ENCODE data around the gene UXT.
A peak's percentile ranks its signal among the peaks of the same experiment; 100 is the strongest.
"Not testable (repeated sequence)": the region's sequence is repeated elsewhere in the genome, so short reads cannot be mapped to it uniquely, and the experiment has no call there.

UXT gene, protein sequence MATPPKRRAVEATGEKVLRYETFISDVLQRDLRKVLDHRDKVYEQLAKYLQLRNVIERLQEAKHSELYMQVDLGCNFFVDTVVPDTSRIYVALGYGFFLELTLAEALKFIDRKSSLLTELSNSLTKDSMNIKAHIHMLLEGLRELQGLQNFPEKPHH

DNA sequence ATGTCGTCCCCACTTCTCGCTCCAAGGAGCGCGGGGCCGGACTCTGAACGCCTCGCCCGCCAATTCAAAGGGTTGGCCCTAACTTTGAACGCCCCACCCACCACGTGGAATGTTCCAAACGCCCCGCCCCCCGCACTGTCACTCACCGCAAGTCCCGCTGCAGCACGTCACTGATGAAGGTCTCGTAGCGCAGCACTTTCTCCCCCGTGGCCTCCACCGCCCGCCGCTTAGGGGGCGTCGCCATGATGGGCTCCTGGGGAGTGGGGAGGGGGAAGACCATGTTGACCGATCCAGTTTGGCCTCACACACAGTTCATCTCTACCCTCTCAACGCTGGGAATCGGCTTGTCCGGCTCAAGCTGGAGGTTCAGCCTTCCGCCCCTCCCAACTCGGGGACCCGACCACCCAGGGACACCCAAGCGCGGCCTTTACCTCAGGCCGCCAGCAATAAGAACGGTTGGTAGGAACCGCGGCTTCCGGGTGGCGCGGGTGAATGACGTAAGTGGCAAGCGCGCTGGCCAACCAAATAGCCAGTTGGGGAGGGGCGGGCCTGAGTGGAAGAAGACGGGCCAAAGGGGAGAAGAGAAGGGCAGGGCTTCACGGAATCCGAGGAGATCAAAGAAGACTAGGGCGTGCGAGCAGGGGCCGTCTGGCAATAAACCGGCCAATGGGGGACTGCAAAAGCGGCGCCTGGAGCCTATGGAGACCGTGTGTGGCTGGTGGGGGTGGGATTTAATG, at the start of gene UXT:
Gene UXT (minus strand): TSS at position 497 of the 737 bp plus-strand sequence. CDS start 253 bp downstream, at position 244.
- DNase-seq: peak; percentile 85 to 89

DNA sequence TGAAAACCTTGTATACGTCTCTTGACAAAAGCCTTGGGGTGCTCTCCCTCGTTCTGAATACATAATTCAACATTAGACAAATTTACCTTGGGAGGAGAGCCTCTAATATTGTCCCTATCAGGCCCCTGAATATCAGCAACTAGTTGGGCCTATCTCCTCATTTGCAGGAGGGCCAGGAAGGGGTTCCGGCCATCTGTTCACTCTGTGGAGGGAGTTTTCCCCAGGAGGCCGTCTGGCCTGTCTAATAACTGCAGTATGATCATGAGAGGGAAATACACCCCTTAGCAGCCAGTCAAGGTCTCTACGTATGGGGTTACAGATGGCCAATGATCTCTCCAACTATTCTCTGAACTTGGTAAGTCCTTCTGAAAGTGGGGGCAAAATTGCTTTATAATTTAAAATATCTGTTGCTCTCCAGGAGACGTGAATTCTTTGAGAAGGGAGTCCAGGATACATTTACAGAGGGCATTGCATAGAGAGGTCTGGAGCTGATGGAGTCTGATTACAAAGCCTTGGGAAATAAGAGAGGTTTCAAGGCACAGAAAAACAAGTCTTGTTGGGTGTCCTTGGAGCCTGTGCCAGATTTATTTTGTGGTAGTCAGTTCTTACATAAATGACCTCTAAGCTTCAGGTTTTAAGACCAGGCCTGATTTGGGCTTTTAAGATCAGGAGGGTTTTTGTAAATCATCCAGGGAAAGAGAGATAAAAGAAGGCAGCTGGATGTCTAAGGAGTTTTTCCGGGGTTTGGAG, 48.2 kb upstream of the UXT start:
- DNase-seq: no peak

DNA sequence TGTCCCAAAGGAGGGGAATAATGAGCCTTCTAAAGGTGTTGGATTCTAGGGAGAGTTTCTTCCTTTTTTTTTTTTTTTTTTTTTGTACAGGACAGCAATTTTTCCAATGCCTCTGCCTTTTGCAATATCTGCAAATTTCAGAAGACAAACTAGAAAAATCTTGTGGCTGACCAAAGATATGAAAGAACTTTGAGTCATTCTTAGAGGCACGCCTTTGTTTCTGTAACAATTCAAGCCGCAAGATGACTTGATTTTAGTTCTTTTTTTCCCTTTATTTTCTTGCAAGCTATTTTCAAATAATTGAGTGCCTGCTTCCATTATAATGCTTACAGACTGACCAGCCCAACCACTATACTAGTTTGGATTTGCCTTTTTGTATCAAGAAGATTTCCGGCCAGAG, 47.6 kb upstream of the UXT start:
- no peak for DNase-seq

DNA sequence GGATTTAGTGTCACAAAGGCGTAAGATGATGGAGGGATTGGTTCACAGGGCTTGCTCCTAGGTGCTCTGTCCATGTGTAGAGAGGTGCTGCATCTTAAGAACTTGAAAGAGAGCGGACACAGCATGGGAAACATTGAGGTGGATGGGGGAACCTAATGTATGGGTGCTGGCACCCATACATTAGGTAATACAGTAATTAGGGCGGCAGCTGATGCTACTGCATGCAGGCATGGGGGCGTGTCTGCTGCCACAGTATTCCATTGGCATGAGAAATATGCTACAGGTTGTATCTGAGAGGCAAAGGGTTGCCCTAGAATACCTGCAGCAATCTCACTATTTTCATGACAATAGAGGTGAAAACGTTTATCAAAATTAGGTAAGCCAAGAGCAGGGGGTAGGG, 45.8 kb upstream of the UXT start:
- DNase-seq: no peak

DNA sequence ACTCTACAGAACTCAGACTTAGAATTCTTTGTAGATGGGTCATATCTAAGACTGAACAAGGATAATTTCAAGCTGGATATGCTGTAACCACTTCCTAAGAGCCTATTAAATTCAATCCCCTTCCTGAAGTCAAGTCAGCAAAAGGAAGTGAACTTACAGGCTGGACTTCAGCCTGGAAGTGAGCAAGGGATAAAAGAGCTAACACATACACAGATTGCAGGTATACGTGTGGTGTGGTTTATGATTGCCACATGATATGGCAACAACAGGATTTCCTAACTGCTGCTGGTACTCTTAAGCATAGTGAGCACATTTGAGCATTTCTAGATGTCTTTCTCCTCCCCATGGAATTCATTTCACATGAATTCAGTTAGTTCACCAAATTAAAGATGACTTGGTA, 38.2 kb upstream of the UXT start:
- DNase-seq: no peak

DNA sequence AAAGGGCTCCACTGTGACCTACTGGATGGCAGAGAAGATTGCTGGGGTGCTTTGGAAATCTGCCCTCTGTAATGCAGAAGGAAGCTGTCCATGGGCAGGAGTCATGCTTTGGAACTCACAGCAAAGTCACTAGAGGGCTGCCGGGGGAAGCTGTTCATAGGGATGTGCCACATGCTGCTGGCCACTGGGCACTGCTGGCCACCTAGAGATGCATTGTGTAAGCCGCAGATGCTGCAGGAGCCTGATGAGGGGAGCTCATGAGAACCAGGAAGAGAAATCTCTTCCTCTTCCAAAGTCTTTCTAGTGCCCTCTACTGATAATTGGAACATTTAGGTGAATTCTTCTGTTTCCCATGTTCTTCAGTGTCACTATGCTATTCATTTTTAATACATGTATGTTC, 31.2 kb upstream of the UXT start:
- DNase-seq: no peak

DNA sequence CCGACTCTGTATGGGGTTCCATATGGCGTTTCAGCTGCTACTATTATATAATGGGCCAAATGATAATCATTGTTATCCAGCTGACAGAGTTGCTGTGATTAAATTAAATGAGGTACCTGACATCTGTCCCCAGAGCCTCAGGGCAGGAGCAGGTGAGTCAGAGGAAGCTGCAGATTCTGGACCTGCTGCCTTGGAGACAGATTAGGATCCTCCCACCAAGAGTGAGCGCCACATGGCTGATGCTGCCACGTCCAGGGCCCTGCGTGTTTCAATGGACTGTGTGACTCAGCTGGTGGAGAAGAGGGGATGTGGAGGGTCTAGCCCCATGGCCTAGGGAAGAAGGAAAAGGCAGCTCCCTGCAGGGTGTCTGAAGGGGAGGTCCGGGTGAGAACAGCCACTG, 28.3 kb upstream of the UXT start:
- no peak for DNase-seq

DNA sequence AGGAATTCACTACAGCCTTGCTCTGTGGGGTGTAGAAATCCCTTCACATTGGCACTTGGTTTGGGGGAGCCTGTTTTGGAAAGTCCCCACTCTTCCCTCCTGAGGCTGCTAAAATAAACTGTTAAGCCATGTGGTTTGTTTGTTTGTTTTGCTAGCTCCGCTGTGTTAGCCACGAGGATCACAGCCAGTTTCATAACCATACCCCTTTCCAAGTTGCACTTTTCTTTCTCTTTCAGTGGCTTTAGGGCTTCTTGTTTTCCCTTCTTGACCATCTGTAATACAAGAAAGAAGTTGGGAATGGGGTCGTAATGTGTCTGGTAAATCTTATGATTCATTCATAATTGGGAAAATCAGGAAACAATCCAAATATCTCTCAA, 24.8 kb upstream of the UXT start:
- no peak for DNase-seq

DNA sequence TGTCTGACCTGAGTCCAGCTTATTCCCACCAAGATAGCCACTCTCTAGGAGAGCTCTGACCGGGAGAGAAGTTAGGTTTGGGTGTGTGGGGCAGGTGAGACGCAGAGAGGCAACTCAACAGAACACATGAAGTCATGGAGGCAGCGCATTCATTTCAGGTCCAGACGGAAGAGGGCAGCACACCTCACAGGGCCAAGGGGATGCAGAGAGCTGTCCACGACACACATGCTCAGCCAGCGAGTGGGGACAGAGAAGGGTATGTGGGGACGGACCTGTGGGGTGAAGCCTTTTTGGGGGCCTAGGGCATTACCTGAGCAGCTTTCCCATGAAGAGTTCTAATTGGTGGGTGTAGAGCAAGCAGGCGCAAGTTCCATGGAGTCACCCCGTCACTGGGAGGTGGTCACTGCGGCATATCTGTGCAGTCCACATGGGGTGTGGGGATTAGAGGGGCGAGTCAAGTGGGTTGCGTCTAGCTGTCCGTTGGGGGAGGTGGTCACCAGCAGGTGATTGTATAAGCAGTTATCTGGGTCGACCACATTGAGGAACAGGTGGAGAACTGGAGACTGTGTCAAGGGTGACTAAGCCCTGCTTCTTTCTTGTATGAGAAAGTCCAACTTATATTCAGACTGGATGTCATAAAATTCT, 24.3 kb upstream of the UXT start:
- DNase-seq: no peak

DNA sequence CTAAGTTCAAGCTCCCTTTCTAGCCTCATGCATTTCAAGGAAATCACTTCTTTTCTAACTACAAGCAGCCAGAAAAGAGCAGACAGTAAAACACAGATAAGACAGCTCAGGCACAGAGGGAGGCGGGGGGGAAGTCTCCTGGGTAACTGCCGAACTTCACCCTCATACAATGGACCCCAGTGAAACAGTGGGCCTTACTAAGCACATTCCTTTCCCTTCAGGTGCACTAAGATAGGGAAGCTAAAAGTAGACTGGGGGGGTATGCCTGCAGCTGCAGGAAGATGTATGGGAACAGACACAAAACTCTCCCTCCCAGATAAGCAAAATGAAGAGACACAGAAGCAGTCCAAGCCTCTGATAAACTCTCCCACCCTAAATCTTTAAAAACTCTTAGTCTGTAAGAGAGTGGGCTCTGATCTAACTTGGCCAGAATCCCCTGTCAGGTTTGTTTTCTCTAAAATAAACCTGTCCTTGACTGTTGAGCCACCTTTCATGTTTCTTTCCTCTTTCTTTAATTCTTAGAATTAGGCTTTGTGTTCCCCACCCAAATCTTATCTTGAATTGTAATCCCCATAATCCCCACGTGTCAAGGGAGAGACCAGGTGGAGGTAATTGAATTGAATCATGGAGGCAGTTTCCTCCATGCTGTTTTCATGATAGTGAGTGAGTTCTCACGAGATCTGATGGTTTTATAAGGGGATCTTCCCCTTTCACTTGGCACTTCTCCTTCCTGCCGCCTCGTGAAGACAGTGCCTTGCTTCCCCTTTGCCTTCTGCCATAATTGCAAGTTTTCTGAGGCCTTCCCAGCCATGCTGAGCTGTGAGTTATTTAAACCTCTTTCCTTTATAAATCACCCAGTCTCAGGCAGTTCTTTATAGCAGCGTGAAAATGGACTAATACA, 17.2 kb upstream of the UXT start:
- DNase-seq: not testable (repeated sequence)

DNA sequence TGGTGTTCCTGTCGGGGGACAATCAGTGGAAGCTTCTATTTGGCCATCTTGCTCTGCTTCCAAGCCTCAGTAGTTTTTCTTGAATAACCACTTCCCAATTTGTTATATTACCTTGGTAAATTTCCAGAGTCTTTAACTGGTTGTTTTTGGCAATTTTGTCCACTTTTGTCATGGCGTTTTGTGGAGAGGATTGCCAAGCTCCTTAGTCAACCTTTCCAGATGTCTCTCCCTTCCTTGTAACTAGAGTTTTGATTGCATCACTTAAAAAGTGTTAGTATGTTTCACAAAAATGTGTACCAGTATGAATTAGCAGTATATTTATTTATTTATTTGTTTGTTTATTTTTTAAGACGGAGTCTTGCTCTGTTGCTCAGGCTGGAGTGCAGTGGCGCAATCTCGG, 15.8 kb upstream of the UXT start:
- DNase-seq: no peak

DNA sequence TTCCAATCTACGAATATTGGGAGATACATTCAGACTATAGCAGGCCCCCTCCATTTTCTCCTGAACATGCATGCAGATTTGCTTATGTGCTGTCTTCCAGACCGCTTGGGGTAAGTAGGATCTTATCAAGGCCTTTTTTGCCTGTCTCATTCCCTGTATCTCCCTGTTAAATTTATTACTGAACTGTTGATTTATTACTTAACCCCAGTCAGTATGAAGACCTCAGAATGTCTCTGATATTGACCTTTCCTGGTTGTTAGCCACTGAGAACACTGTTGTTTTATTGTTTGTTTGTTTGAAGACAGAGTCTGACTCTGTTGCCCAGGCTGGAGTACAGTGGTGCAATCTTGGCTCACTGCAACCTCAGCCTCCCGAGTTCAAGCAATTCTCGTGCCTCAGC, 6.8 kb upstream of the UXT start:
- not testable (repeated sequence) for DNase-seq

DNA sequence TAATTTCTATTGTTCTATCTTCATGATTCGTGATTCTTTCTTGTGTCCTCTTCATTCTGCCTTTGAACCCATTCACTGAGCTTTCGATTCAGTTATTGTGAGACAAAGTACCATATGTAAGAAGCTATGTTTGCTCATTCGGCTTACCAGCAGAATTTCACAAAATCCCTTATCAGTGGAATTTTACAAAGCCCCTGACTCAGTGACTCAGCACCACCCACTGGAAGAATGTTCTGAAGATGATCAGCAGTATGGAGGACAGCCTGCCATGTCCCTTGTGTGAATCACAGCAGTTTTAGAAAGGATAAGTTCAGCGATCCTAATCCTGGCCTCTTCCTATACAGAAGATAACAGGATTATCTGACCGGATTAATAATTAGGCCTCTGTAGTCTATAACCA, 5.8 kb upstream of the UXT start:
- no peak for DNase-seq

DNA sequence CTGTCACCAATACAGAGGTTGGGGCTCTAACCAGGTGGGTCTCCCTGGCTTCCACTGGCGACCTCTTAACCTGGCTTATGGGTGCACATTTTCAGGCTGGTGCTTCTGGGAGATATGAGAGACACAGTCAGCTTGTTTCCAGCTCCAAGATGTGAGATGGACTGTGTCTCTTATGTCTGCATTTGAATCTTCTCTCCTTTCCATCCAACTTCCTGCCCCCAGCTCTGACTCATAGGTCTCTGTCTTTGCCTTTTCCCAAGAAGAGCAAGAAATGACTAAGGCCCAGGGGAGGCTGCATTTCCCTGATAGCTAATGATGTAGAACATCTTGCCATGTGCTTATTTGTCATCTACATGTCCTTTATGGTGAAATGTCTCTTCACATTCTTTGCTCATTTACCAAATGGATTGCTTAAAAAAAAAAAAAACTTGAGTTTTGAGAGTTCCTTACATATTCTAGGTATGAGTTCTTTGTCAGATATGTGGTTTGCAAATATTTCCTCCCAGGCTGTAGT, 3.2 kb upstream of the UXT start:
- DNase-seq: peak; percentile 21 to 49

DNA sequence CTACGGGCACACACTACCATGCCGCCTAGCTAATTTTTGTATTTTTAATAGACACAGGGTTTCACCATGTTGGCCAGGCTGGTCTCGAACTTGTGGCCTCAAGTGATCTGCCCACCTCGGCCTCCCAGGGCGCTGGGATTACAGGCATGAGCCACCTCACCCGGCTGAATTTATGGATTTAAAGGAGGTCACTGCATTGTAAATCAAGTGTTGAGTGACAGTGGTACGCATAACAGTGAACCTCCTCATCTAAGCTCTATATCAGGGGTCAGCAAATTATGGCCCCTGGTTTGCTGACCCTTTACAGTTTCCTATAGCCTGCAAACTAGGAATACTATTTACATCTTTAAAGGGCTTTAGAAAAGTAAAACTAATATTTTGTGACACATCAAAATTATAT, 2.6 kb upstream of the UXT start:
- DNase-seq: no peak

DNA sequence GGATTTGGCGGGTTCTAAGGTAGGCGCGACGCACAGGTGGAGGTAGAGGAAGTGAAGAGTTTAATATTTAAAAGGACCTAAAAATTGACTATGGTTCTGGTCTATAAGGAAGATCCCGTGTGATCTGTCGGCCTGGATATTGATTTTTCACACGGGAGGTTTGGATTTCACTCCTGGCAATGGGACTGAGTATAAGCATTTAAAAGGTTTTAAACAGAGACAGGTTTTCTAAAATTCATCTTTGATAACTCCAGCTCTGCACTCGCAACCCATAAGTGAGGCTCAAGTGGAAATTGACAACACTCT, 394 bp upstream of the UXT start:
- no peak for DNase-seq

DNA sequence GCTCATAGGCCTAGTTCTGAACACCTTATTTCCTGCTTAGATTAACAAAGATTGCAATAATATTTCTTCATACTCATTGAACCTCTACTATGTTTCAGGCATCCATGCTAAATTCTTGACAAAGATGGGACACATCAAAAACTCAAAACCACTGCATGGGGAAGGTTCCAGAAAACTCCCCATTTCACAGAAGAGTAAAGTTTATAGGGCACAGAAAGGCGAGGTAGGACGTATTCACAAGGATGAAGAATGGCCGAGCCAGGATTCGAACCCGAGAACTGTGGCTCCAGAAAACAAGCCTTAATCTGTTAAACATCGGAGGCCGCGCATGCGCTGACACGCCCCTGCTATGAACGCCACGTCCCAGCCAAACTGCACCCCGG, 688 bp downstream of the UXT start:
- DNase-seq: no peak

DNA sequence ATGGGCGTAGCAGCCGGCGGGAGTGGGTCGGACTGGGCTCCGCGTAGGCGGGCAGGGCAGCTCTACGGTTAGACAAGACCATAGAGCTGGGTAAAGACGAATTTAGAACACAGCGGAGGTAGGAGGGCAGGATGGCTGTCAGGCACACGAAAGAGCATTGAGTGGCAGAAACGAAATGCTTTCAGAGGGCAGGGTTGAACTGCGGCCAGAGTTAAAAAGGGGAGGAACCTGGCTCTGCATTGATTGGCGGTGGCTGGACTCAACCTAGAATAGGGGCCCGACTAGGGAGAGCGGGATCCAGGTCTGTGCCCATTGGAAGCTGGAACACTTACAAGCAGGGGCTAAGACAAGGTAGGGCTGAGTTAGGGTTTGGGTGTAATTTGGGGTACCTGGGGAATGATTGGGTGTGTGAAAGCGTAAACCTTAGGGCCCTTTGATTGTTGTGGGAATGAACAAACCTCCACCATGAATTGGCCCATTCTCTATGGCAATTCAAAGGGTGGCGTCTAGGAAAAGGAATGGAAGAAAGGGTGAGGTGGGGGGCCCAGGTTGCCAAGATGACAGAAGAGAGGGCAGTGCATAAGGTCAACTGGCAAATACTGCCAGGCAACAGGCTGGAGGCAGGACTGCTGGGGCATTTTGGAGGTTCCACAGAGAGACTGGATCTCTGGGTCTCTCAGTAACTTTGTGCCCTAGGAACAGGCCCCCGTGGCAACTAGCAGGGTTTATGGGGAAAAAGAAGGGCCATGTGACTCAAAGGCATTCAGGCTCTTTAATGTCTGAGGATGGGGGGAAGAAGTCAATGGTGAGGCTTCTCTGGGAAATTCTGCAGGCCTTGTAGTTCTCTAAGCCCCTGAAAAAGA, 7.7 kb downstream of the UXT start:
- no peak for DNase-seq

DNA sequence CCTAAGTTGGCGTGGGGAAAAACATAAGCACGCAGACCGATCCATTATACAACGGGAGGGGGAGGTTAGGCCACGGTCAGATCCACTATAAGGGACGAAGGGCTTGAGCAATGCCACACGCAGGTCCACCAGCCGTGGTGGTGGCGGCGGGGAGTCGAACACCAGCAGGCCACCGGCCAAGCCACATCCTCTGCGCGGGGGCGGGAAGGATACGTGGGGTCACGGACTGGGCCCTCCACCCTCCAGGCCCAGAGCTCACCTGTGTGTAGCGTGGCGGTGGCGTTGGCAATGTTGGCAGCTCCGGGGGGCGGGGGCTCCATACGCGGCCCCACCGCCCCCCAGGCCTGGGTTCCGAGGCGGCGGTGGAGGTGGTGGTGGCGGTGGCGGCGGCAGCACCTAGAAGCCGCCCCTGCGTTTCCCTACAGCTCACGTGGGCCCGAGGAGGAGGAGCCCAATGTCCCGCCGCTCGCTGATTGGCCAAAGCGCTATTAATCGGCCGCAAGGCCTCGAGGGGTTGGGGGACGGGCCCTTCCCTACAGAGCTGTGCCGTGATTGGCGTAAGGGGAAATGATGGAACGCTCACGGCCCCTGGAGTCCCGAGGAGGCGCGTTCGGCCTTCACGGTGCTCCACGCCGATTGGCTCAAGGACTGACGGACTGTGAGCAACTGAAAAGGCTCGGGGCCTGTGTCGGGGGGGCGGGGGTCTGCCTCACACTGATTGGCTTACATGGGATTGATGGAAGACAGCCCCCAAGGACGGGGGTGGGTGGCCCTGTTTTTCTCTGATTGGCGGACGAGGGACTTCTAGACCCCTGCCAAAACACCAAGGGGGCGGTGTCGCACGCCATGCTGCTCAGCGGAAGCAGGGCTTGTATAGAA, 8.6 kb downstream of the UXT start, which contains the start of gene ELK1:
Gene ELK1 (minus strand): TSS at position 400 of the 879 bp plus-strand sequence. CDS start 9,122 bp downstream, outside the sequence.
- DNase-seq: peak; percentile 78 to 88

DNA sequence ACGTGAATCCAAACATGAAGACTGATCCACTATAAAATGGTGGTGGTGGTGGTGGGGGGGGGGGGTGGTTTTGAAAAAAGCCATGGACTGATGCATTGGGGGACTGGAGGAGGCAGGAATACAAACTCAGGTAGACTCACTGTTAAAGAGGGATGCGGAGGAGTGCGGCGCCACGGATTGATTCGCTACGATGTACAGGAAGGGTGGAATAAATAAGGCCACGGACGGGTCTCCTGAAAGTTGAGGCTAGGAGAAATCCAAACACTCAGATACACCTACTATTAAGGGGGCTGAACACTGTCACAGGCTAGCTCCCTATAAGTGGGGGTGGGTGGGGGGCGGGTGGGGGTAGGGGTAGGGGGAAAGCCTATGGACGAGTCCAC, 9.2 kb downstream of the UXT start:
- DNase-seq: no peak

DNA sequence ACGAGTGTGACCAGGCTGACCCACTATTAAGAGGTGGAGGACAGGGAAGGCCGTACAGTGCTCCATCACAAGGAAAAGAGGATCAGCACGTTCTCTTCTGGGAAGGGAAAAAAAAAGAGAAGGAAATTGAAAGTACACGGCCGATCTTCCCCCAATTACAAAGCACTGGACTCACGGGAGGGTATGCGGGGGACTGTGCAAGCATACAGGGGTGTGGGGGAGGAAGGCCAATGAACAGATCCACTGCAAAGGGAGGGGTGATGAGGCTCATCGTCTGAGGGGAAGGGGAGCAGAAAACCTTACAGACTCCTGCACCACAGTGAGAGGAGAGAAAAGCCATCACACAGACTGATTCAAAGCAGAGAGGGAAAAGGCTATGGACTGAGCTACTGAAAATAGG, 9.7 kb downstream of the UXT start:
- no peak for DNase-seq

All from stimulated activated CD4-positive, alpha-beta T cell treated with anti-CD3 and anti-CD28 coated beads, Interleukin-4, amount 100 ng/mL, for 4 hours (primary cell).